ENCODE data around the gene ARHGEF3. TPM values are rescaled to one million over a fixed set of nuclear protein-coding genes. Genes with fewer than 3 reads are reported as not detected.
A peak's percentile ranks its signal among the peaks of the same experiment; 100 is the strongest.

Gene ARHGEF3
- total and polyA plus RNA-seq, 4 experiments from 2014 or later = 120 to 160 (median 126) TPM

GRCh38 chr3:56782906-56783305 lies 18.8 kb downstream of the ARHGEF3 start:
- ChIA-PET CTCF (ENCODE audit: partially characterized antibody) (interaction anchor here (0.6 to 6.4 kb wide), 9 partner anchors 12 to 81 kb away, joined by 3 to 127 read pairs (median 6); partner anchors contain the start of gene ARHGEF3), POLR2A (ENCODE audit: partially characterized antibody) (interaction anchor here (0.7 to 6.9 kb wide), 14 partner anchors 12 to 226 kb away, joined by 3 to 218 read pairs (median 3); partner anchors contain the start of genes ARHGEF3, CCDC66 and TASOR)
- Histone ChIP-seq H3K4me1 (ENCODE audit: insufficient read depth, low read length) (peaks cover 100% of the 10 kb centered on the region), H3K36me3 (ENCODE audit: insufficient read depth, low read length) (peaks cover 4% of the 10 kb centered on the region), H3K27ac (ENCODE audit: low read depth, low read length) (peak overlapping the region; percentile 69), H3K4me3 (ENCODE audit: low read length in 2 of 2) (peak overlapping the region; percentile 26 to 45), H3K27me3 (ENCODE audit: insufficient read depth, low read length) (no peaks in the 10 kb centered on the region), H3K9me3 (ENCODE audit: control insufficient read depth in 1 of 2, low read length in 2 of 2) (no peaks in the 10 kb centered on the region)
- H3K27ac Mint-ChIP-seq = peak overlapping the region; percentile 85 to 97 (median 94)
- H3K36me3 Mint-ChIP-seq = peaks cover 15 to 24% of the 10 kb centered on the region in 2 donors
- H3K27me3 Mint-ChIP-seq = no peaks in the 10 kb centered on the region
- intact Hi-C loops (cut with micrococcal nuclease) = loop anchor here (1.0 to 2.0 kb wide), 5 partner anchors 8 to 24 kb away; no protein-coding TSS in a partner anchor
- peak in 1 of 5 donors; percentile 9 for DNase-seq
- H3K9me3 Mint-ChIP-seq = no peaks in the 10 kb centered on the region
- H3K4me3 Mint-ChIP-seq = peak overlapping the region; percentile 73 to 87 (median 84)
- H3K4me1 Mint-ChIP-seq = peaks cover 81 to 100% (median 91%) of the 10 kb centered on the region in 4 donors

GRCh38 chr3:56782215-56782614 lies 19.5 kb downstream of the ARHGEF3 start:
- Histone ChIP-seq H3K4me3 (ENCODE audit: low read length in 2 of 2) (no peak overlapping the region), H3K4me1 (ENCODE audit: insufficient read depth, low read length) (peaks cover 100% of the 10 kb centered on the region), H3K9me3 (ENCODE audit: control insufficient read depth in 1 of 2, low read length in 2 of 2) (no peaks in the 10 kb centered on the region), H3K27ac (ENCODE audit: low read depth, low read length) (peak overlapping the region; percentile 69), H3K27me3 (ENCODE audit: insufficient read depth, low read length) (no peaks in the 10 kb centered on the region), H3K36me3 (ENCODE audit: insufficient read depth, low read length) (peaks cover 4% of the 10 kb centered on the region)
- Mint-ChIP-seq H3K4me1 (peaks cover 81 to 100% (median 91%) of the 10 kb centered on the region in 4 donors), H3K36me3 (peaks cover 21 to 28% of the 10 kb centered on the region in 2 donors), H3K27ac (peak overlapping the region; percentile 85 to 97 (median 94)), H3K4me3 (peak overlapping the region in 6 of 8 donors; percentile 80 to 87 (median 84)), H3K27me3 (no peaks in the 10 kb centered on the region), H3K9me3 (no peaks in the 10 kb centered on the region)
- ChIA-PET CTCF (ENCODE audit: partially characterized antibody) (interaction anchor here (0.9 to 6.4 kb wide), 9 partner anchors 12 to 206 kb away, joined by 3 to 127 read pairs (median 6); partner anchors contain the start of gene ARHGEF3), POLR2A (ENCODE audit: partially characterized antibody) (interaction anchor here (0.7 to 6.9 kb wide), 9 partner anchors 12 to 225 kb away, joined by 3 to 218 read pairs (median 3); partner anchors contain the start of genes ARHGEF3, CCDC66 and TASOR)
- intact Hi-C loops (cut with micrococcal nuclease) = loop anchor here (2.0 kb wide), 2 partner anchors 13 to 23 kb away; no protein-coding TSS in a partner anchor
- DNase-seq = no peak

- peak overlapping the region; percentile 22 to 87 (median 76) for H3K4me3 Mint-ChIP-seq
- Histone ChIP-seq H3K27ac (ENCODE audit: low read depth, low read length) (peak overlapping the region; percentile 69), H3K4me1 (ENCODE audit: insufficient read depth, low read length) (peaks cover 100% of the 10 kb centered on the region), H3K27me3 (ENCODE audit: insufficient read depth, low read length) (no peaks in the 10 kb centered on the region), H3K9me3 (ENCODE audit: control insufficient read depth in 1 of 2, low read length in 2 of 2) (no peaks in the 10 kb centered on the region), H3K4me3 (ENCODE audit: low read length in 2 of 2) (no peak overlapping the region), H3K36me3 (ENCODE audit: insufficient read depth, low read length) (peaks cover 4% of the 10 kb centered on the region)
- peaks cover 25 to 32% of the 10 kb centered on the region in 2 donors for H3K36me3 Mint-ChIP-seq
- no peaks in the 10 kb centered on the region for H3K27me3 Mint-ChIP-seq
- peak overlapping the region; percentile 85 to 98 (median 94) for H3K27ac Mint-ChIP-seq
- H3K4me1 Mint-ChIP-seq = peaks cover 81 to 100% (median 91%) of the 10 kb centered on the region in 4 donors
- intact Hi-C loops (cut with micrococcal nuclease) = loop anchor here (2.0 kb wide), 2 partner anchors 13 to 23 kb away; no protein-coding TSS in a partner anchor
- POLR2A ChIA-PET (ENCODE audit: partially characterized antibody) = interaction anchor here (0.9 to 6.9 kb wide), 5 partner anchors 8 to 135 kb away, joined by 4 to 218 read pairs (median 43); partner anchors contain the start of gene ARHGEF3
- no peaks in the 10 kb centered on the region for H3K9me3 Mint-ChIP-seq
- CTCF ChIA-PET (ENCODE audit: partially characterized antibody) = interaction anchor here (0.9 to 6.4 kb wide), 6 partner anchors 11 to 206 kb away, joined by 3 to 127 read pairs (median 7); partner anchors contain the start of gene ARHGEF3
- no peak for DNase-seq
These were observed 20.0 kb downstream of the ARHGEF3 start for GRCh38 chr3:56781762-56782161.

GRCh38 chr3:56780936-56781335 lies 20.8 kb downstream of the ARHGEF3 start:
- H3K4me3 Mint-ChIP-seq = peak overlapping the region in 6 of 8 donors; percentile 10 to 67 (median 38)
- POLR2A ChIA-PET (ENCODE audit: partially characterized antibody) = interaction anchor here (0.6 to 6.9 kb wide), 4 partner anchors 9 to 49 kb away, joined by 3 to 218 read pairs (median 58); partner anchors contain the start of gene ARHGEF3

GRCh38 chr3:56778893-56779292 lies 22.9 kb downstream of the ARHGEF3 start:
- H3K4me1 Mint-ChIP-seq = peaks cover 71 to 98% (median 84%) of the 10 kb centered on the region in 4 donors
- intact Hi-C loops (cut with micrococcal nuclease) = no loop called here

More at GRCh38 chr3:56780936-56781335, 20.8 kb downstream of the ARHGEF3 start:
- peaks cover 4% of the 10 kb centered on the region for H3K36me3 ChIP-seq (ENCODE audit: insufficient read depth, low read length)
- intact Hi-C loops (cut with micrococcal nuclease) = no loop called here
- CTCF ChIA-PET (ENCODE audit: partially characterized antibody) = interaction anchor here (0.9 to 6.4 kb wide), 4 partner anchors 18 to 209 kb away, joined by 3 to 127 read pairs (median 4); partner anchors contain the start of gene ARHGEF3
- H3K4me1 Mint-ChIP-seq = peaks cover 77 to 100% (median 89%) of the 10 kb centered on the region in 4 donors
- H3K4me3 ChIP-seq (ENCODE audit: low read length in 2 of 2) = no peak overlapping the region
- H3K27ac Mint-ChIP-seq = peak overlapping the region; percentile 61 to 97 (median 89)
- no peaks in the 10 kb centered on the region for H3K9me3 Mint-ChIP-seq
- DNase-seq = no peak
- peaks cover 100% of the 10 kb centered on the region for H3K4me1 ChIP-seq (ENCODE audit: insufficient read depth, low read length)
- H3K36me3 Mint-ChIP-seq = peaks cover 24 to 33% of the 10 kb centered on the region in 2 donors
- no peaks in the 10 kb centered on the region for H3K27me3 ChIP-seq (ENCODE audit: insufficient read depth, low read length)
- H3K27ac ChIP-seq (ENCODE audit: low read depth, low read length) = peak overlapping the region; percentile 39
- no peaks in the 10 kb centered on the region for H3K9me3 ChIP-seq (ENCODE audit: control insufficient read depth in 1 of 2, low read length in 2 of 2)
- no peaks in the 10 kb centered on the region for H3K27me3 Mint-ChIP-seq

GRCh38 chr3:56776556-56776950 lies 25.2 kb downstream of the ARHGEF3 start:
- intact Hi-C loops (cut with micrococcal nuclease) = no loop called here
- Mint-ChIP-seq H3K4me1 (peaks cover 55 to 97% (median 77%) of the 10 kb centered on the region in 4 donors), H3K9me3 (no peaks in the 10 kb centered on the region), H3K27me3 (no peaks in the 10 kb centered on the region), H3K36me3 (peaks cover 53 to 57% of the 10 kb centered on the region in 2 donors), H3K27ac (peak overlapping the region in 5 of 7 donors; percentile 15 to 85 (median 83)), H3K4me3 (peak overlapping the region in 3 of 8 donors; percentile 26 to 71 (median 42))
- no peak for DNase-seq
- Histone ChIP-seq H3K4me1 (ENCODE audit: insufficient read depth, low read length) (peaks cover 81% of the 10 kb centered on the region), H3K27ac (ENCODE audit: low read depth, low read length) (no peak overlapping the region), H3K27me3 (ENCODE audit: insufficient read depth, low read length) (no peaks in the 10 kb centered on the region), H3K36me3 (ENCODE audit: insufficient read depth, low read length) (peaks cover 30% of the 10 kb centered on the region), H3K4me3 (ENCODE audit: low read length in 2 of 2) (no peak overlapping the region), H3K9me3 (ENCODE audit: control insufficient read depth in 1 of 2, low read length in 2 of 2) (no peaks in the 10 kb centered on the region)
- CTCF ChIA-PET (ENCODE audit: partially characterized antibody) = interaction anchor here (2.2 kb wide), 1 partner anchor 23 kb away, joined by 22 read pairs; the partner anchor contains the start of gene ARHGEF3
- POLR2A ChIA-PET (ENCODE audit: partially characterized antibody) = interaction anchor here (1.6 kb wide), 1 partner anchor 14 kb away, joined by 8 read pairs; no protein-coding TSS in a partner anchor

More at GRCh38 chr3:56778893-56779292, 22.9 kb downstream of the ARHGEF3 start:
- no peak overlapping the region for H3K4me3 ChIP-seq (ENCODE audit: low read length in 2 of 2)
- no peak for DNase-seq
- H3K36me3 Mint-ChIP-seq = peaks cover 37 to 41% of the 10 kb centered on the region in 2 donors
- H3K27ac ChIP-seq (ENCODE audit: low read depth, low read length) = no peak overlapping the region
- peak overlapping the region in 3 of 8 donors; percentile 13 to 29 (median 17) for H3K4me3 Mint-ChIP-seq
- ChIA-PET CTCF (ENCODE audit: partially characterized antibody) (interaction anchor here (0.7 to 3.2 kb wide), 7 partner anchors 12 to 210 kb away, joined by 3 to 24 read pairs (median 4); partner anchors contain the start of gene ARHGEF3), POLR2A (ENCODE audit: partially characterized antibody) (interaction anchor here (0.8 to 3.3 kb wide), 5 partner anchors 11 to 25 kb away, joined by 3 to 22 read pairs (median 3); partner anchors contain the start of gene ARHGEF3)
- H3K9me3 ChIP-seq (ENCODE audit: control insufficient read depth in 1 of 2, low read length in 2 of 2) = no peaks in the 10 kb centered on the region
- no peaks in the 10 kb centered on the region for H3K9me3 Mint-ChIP-seq
- H3K27me3 ChIP-seq (ENCODE audit: insufficient read depth, low read length) = no peaks in the 10 kb centered on the region
- H3K36me3 ChIP-seq (ENCODE audit: insufficient read depth, low read length) = peaks cover 10% of the 10 kb centered on the region
- H3K27me3 Mint-ChIP-seq = no peaks in the 10 kb centered on the region
- H3K4me1 ChIP-seq (ENCODE audit: insufficient read depth, low read length) = peaks cover 95% of the 10 kb centered on the region
- peak overlapping the region in 6 of 7 donors; percentile 15 to 85 (median 46) for H3K27ac Mint-ChIP-seq
